Trophoblast cell (in vitro differentiated cells and primary cell): ENCODE data around the gene TMEM219.
"Not testable (repeated sequence)": the region's sequence is repeated elsewhere in the genome, so short reads cannot be mapped to it uniquely, and the experiment has no call there.

Experiments used
- DNase-seq, 2 donors: peaks; one replicate each; pipeline ENCODE4 v3.0.0-alpha.2; 2016
- H2AFZ ChIP-seq: 2 replicates; pipeline ENCODE4 v1.6.1; 2013; ENCODE audit warnings: low read length, moderate library complexity, mild to moderate bottlenecking; ENCODE audit not compliant: insufficient read depth, poor library complexity
- H2AK5ac ChIP-seq: 2 replicates; pipeline ENCODE4 v1.6.1; 2013; ENCODE audit warnings: mild to moderate bottlenecking, low read length
- H2BK120ac ChIP-seq: 2 replicates; pipeline ENCODE4 v1.6.1; 2013; ENCODE audit warnings: low read length, mild to moderate bottlenecking, moderate library complexity; ENCODE audit not compliant: insufficient read depth, poor library complexity
- H2BK12ac ChIP-seq: 2 replicates; pipeline ENCODE4 v1.6.1; 2013; ENCODE audit warnings: mild to moderate bottlenecking, low read length, moderate library complexity
- H2BK5ac ChIP-seq: 2 replicates; pipeline ENCODE4 v1.6.1; 2013; ENCODE audit warnings: low read length, low read depth, moderate library complexity, mild to moderate bottlenecking; ENCODE audit not compliant: poor library complexity
- H3K14ac ChIP-seq: 2 replicates; pipeline ENCODE4 v1.6.1; 2013; ENCODE audit warnings: mild to moderate bottlenecking, low read length
- H3K18ac ChIP-seq: 2 replicates; pipeline ENCODE4 v1.6.1; 2013; ENCODE audit warnings: mild to moderate bottlenecking, low read length
- H3K23ac ChIP-seq: 2 replicates; pipeline ENCODE4 v1.6.1; 2013; ENCODE audit warnings: low read length
- H3K27ac ChIP-seq: 2 replicates; pipeline ENCODE4 v1.5.1; 2013; ENCODE audit warnings: low read depth, mild to moderate bottlenecking, inconsistent platforms, low read length, moderate library complexity
- H3K27me3 ChIP-seq: 2 replicates; pipeline ENCODE4 v1.6.1; 2013; ENCODE audit warnings: inconsistent platforms, mild to moderate bottlenecking, low read length, moderate library complexity; ENCODE audit not compliant: insufficient read depth
- H3K36me3 ChIP-seq, 2 experiments: 1 replicate in 1 of 2; 2 replicates in 1 of 2; pipeline ENCODE4 v1.6.1; 2013; ENCODE audit warnings: low read length in 2 of 2, mild to moderate bottlenecking in 2 of 2, moderate library complexity in 1 of 2; ENCODE audit not compliant: insufficient read depth in 2 of 2, control insufficient read depth in 1 of 2
- H3K4ac ChIP-seq: 2 replicates; pipeline ENCODE4 v1.6.1; 2013; ENCODE audit warnings: low read depth, mild to moderate bottlenecking, low read length, moderate library complexity
- H3K4me1 ChIP-seq, 2 experiments: 1 replicate in 1 of 2; 2 replicates in 1 of 2; pipeline ENCODE4 v1.6.1; 2013; ENCODE audit warnings: low read length in 2 of 2, mild to moderate bottlenecking in 2 of 2, moderate library complexity in 1 of 2; ENCODE audit not compliant: insufficient read depth in 2 of 2, control insufficient read depth in 1 of 2
- H3K4me2 ChIP-seq: 2 replicates; pipeline ENCODE4 v1.6.1; 2013; ENCODE audit warnings: inconsistent platforms, mild to moderate bottlenecking, low read length, moderate library complexity
- H3K4me3 ChIP-seq: 2 replicates; pipeline ENCODE4 v1.5.1; 2013; ENCODE audit warnings: mild to moderate bottlenecking, low read depth, low read length, inconsistent platforms
- H3K79me1 ChIP-seq: one replicate; pipeline ENCODE4 v1.6.1; 2013; ENCODE audit warnings: low read length
- H3K79me2 ChIP-seq: 2 replicates; pipeline ENCODE4 v1.6.1; 2013; ENCODE audit warnings: low read length, mild to moderate bottlenecking; ENCODE audit not compliant: control insufficient read depth, insufficient read depth, poor library complexity
- H3K9ac ChIP-seq: 2 replicates; pipeline ENCODE4 v1.6.1; 2013; ENCODE audit warnings: mild to moderate bottlenecking, low read length
- H3K9me3 ChIP-seq: 2 replicates; pipeline ENCODE4 v1.6.1; 2013; ENCODE audit warnings: low read depth, mild to moderate bottlenecking, control low read depth, inconsistent platforms, low read length; ENCODE audit not compliant: insufficient read depth
- H4K12ac ChIP-seq: 2 replicates; pipeline ENCODE4 v1.6.1; 2013; ENCODE audit warnings: low read depth, mild to moderate bottlenecking, low read length, moderate library complexity
- H4K8ac ChIP-seq: 2 replicates; pipeline ENCODE4 v1.6.1; 2013; ENCODE audit warnings: low read depth, mild to moderate bottlenecking, low read length, moderate library complexity
- H4K91ac ChIP-seq: one replicate; pipeline ENCODE4 v1.6.1; 2013; ENCODE audit warnings: low read depth, mild to moderate bottlenecking, low read length, moderate library complexity
- WGBS: extraction: QIAGEN DNeasy Blood & Tissue Kit; methylation state at CpG from one replicate; pipeline ENCODE4 v1.1.7; 2013; ENCODE audit warnings: missing lambda C conversion rate; ENCODE audit not compliant: insufficient read length, insufficient coverage; ENCODE audit errors: extremely low coverage; 5-methylcytosine and 5-hydroxymethylcytosine counted together

The TMEM219 gene

DNA sequence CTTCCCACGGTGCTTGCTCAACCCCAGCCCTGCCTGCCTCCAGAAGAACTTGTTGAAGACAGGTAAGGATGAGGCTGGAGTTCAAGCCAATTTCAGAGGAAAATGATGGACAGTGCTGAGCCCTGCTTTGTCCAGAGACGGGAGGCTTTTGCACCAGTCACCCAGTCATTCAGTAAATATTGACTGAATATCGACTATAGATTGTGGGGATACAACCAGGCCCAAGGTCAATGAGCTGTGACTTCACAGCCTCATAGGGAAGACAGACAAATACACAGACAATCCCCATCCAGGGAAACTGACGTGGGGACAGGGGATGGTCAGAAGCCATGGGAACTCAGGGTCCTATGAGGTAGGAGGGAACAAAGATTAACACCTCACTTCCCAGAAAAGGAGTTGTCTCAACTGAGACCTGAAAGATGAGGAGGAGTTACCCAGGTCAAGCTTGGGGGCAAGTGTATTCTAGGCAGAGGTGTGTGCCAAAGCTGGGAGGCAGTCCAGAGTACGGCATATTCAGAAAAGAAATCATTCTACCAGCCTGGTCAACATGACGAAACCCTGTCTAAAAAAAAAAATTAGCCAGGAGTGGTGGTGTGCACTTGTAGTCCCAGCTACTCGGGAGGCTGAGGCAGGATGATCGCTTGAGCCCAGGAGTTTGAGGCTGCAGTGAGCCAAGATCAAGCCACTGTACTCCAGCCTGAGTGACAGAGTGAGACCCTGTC is 54.8 kb downstream of the TMEM219 start:
- H3K27ac ChIP-seq: no peak overlapping the region
- WGBS: no CpG with 5 or more reads among the region's 8 CpGs
- no peak overlapping the region for H3K9ac ChIP-seq
- peaks cover 0 to 4% of the 10 kb centered on the region in 2 experiments for H3K4me1 ChIP-seq
- no peak overlapping the region for H2BK120ac ChIP-seq
- H2AK5ac ChIP-seq: no peak overlapping the region
- DNase-seq: no peak
- H3K4me2 ChIP-seq: no peak overlapping the region
- H3K23ac ChIP-seq: no peak overlapping the region
- no peak overlapping the region for H3K4me3 ChIP-seq
- no peak overlapping the region for H4K12ac ChIP-seq
- no peak overlapping the region for H3K4ac ChIP-seq
- no peak overlapping the region for H2BK12ac ChIP-seq
- no peaks in the 10 kb centered on the region for H3K79me1 ChIP-seq
- peaks cover 4% of the 10 kb centered on the region for H3K9me3 ChIP-seq
- H2BK5ac ChIP-seq: no peak overlapping the region
- H3K36me3 ChIP-seq: no peaks in the 10 kb centered on the region
- H3K79me2 ChIP-seq: no peaks in the 10 kb centered on the region
- peaks cover 4% of the 10 kb centered on the region for H3K27me3 ChIP-seq
- no peak overlapping the region for H2AFZ ChIP-seq
- H4K91ac ChIP-seq: no peak overlapping the region
- H3K14ac ChIP-seq: no peak overlapping the region
- no peak overlapping the region for H4K8ac ChIP-seq
- H3K18ac ChIP-seq: no peak overlapping the region

DNA sequence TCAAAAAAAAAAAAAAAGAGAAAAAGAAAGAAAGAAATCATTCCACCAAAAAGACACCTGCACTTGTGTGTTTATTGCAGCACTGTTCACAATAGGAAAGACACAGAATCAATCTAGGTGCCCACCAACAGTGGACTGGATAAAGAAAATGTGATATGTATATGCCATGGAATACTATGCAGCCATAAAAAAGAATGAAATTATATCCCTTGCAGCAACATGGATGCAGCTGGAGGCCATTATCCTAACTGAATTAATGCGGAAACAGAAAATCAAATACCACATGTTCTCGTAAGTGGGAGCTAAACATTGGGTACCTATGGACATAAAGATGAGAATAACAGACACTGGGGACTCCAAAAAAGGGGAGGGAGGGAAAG is 55.4 kb downstream of the TMEM219 start:
- no peak overlapping the region for H2BK5ac ChIP-seq
- no peaks in the 10 kb centered on the region for H3K27me3 ChIP-seq
- no peak overlapping the region for H2BK12ac ChIP-seq
- H3K36me3 ChIP-seq: no peaks in the 10 kb centered on the region
- no peak overlapping the region for H4K91ac ChIP-seq
- H4K8ac ChIP-seq: no peak overlapping the region
- no peaks in the 10 kb centered on the region for H3K9me3 ChIP-seq
- no peak overlapping the region for H3K18ac ChIP-seq
- no peak overlapping the region for H4K12ac ChIP-seq
- no peak overlapping the region for H3K9ac ChIP-seq
- no peak overlapping the region for H3K23ac ChIP-seq
- H3K79me2 ChIP-seq: no peaks in the 10 kb centered on the region
- H3K4me3 ChIP-seq: no peak overlapping the region
- H3K27ac ChIP-seq: no peak overlapping the region
- no peak overlapping the region for H2AK5ac ChIP-seq
- no peak overlapping the region for H2BK120ac ChIP-seq
- H3K79me1 ChIP-seq: no peaks in the 10 kb centered on the region
- no peak overlapping the region for H3K4me2 ChIP-seq
- H3K4ac ChIP-seq: no peak overlapping the region
- no peak overlapping the region for H2AFZ ChIP-seq
- no CpG with 5 or more reads among the region's 2 CpGs for WGBS
- peaks cover 0 to 4% of the 10 kb centered on the region in 2 experiments for H3K4me1 ChIP-seq
- no peak for DNase-seq
- H3K14ac ChIP-seq: no peak overlapping the region

DNA sequence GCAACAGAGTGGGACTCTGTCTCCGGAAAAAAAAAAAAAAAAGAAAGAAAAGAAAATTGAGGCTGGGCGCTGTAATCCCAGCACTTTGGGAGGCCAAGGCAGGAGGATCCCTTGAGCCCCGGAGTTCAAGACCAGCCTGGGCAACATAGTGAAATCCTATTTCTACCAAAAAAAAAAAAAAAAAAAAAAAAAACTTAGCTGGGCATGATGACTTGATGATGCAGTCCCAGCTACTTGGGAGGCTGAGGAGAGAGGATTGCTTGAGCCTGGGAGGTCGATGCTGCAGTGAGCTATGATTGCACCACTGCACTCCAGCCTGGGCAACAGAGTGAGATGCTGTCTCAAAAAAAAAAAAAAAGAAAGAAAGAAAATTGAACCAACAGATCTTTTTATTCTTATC is 56.1 kb downstream of the TMEM219 start:
- not testable (repeated sequence) for H3K4me2 ChIP-seq, H3K36me3 ChIP-seq, DNase-seq, H3K14ac ChIP-seq, H2AFZ ChIP-seq, H4K8ac ChIP-seq, H3K27me3 ChIP-seq, H3K23ac ChIP-seq, H3K4ac ChIP-seq, H3K9me3 ChIP-seq, H3K4me3 ChIP-seq, H3K9ac ChIP-seq, H2BK12ac ChIP-seq, H3K79me1 ChIP-seq, H2AK5ac ChIP-seq, H3K4me1 ChIP-seq, H4K12ac ChIP-seq, H2BK5ac ChIP-seq, H3K18ac ChIP-seq, H3K27ac ChIP-seq, H4K91ac ChIP-seq, H2BK120ac ChIP-seq, H3K79me2 ChIP-seq
- no CpG with 5 or more reads among the region's 4 CpGs for WGBS

DNA sequence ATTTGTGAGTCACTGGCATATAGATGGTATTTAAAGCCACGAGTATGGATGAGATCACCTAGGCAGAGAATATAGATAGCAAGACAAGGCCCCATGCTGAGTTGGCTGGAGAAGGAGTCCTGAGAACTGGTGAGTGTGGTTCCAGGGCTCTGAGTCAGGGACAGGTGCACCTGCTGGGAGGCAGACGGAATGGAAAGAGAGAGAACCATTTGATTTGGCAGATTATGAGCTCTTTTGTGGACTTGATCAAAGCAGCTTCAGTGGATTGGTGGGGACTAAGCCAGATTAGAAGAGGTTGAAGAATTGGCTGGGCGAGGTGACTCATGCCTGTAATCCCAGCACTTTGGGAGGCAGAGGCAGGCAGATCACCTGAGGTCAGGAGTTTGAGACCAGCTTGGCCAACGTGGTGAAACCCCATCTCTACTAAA is 56.9 kb downstream of the TMEM219 start:
- Histone ChIP-seq H2AFZ (no peak overlapping the region), H4K91ac (no peak overlapping the region), H3K4me1 (peaks cover 0 to 4% of the 10 kb centered on the region in 2 experiments), H4K8ac (no peak overlapping the region), H3K9ac (no peak overlapping the region), H3K23ac (no peak overlapping the region), H3K14ac (no peak overlapping the region), H3K79me1 (no peaks in the 10 kb centered on the region), H3K9me3 (no peaks in the 10 kb centered on the region), H3K36me3 (no peaks in the 10 kb centered on the region), H3K4me2 (no peak overlapping the region), H2BK5ac (no peak overlapping the region), H2BK120ac (no peak overlapping the region), H4K12ac (no peak overlapping the region), H3K18ac (no peak overlapping the region), H2BK12ac (no peak overlapping the region), H3K27ac (no peak overlapping the region), H3K27me3 (no peaks in the 10 kb centered on the region), H2AK5ac (no peak overlapping the region), H3K4me3 (no peak overlapping the region), H3K4ac (no peak overlapping the region), H3K79me2 (no peaks in the 10 kb centered on the region)
- peak; percentile 16 to 22 for DNase-seq
- no CpG with 5 or more reads among the region's 4 CpGs for WGBS
